ENCODE measurements around the gene SLC22A3. TPM values are rescaled to one million over a fixed set of nuclear protein-coding genes. Genes with fewer than 3 reads are reported as not detected.

The SLC22A3 gene
- total and polyA plus RNA-seq, 2 of the 13 experiments (the other 11 are each of a cell fraction or from before 2014, with no cell fraction given), result 12.0 to 31.5 TPM

DNA sequence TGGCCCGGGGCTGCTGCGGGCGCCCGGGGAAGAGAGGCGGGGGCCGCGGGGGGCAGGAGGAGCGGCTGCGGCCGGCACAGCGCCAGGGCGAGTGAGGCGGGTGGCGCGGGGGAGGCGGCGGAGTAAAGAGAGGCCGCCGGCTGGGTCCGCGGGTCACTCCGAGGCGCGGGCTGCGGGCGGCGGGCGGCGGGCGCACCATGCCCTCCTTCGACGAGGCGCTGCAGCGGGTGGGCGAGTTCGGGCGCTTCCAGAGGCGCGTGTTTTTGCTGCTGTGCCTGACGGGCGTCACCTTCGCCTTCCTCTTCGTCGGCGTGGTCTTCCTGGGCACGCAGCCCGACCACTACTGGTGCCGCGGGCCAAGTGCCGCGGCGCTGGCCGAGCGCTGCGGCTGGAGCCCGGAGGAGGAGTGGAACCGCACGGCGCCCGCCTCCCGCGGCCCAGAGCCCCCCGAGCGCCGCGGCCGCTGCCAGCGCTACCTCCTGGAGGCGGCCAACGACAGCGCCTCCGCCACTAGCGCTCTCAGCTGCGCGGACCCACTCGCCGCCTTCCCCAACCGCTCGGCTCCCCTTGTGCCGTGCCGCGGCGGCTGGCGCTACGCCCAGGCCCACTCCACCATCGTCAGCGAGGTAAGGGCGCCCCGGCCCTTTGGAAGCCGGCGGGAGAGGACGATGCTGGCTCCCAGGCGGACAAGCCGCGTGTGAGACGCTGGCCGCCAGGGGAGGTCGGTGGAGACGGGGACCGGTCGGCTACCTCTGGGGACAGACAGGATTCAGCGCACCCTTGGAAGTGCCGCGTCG is at the start of gene SLC22A3 (continued):
- TF ChIP-seq, protein P1, sequence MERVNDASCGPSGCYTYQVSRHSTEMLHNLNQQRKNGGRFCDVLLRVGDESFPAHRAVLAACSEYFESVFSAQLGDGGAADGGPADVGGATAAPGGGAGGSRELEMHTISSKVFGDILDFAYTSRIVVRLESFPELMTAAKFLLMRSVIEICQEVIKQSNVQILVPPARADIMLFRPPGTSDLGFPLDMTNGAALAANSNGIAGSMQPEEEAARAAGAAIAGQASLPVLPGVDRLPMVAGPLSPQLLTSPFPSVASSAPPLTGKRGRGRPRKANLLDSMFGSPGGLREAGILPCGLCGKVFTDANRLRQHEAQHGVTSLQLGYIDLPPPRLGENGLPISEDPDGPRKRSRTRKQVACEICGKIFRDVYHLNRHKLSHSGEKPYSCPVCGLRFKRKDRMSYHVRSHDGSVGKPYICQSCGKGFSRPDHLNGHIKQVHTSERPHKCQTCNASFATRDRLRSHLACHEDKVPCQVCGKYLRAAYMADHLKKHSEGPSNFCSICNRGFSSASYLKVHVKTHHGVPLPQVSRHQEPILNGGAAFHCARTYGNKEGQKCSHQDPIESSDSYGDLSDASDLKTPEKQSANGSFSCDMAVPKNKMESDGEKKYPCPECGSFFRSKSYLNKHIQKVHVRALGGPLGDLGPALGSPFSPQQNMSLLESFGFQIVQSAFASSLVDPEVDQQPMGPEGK (CRISPR knock-in tag; IDR thresholded peaks at IDR 0.05), result peak; percentile 70
- TF ChIP-seq ZNF441 (CRISPR knock-in tag; IDR thresholded peaks at IDR 0.05; ENCODE audit: borderline replicate concordance), result peak; percentile 98
- TF ChIP-seq SMAD1 (CRISPR knock-in tag; IDR thresholded peaks at IDR 0.05; ENCODE audit: borderline replicate concordance, low read depth), result 0 out of 2 replicates have a peak, but pooled peaks have one; percentile 91
- TF ChIP-seq ZNF616 (CRISPR knock-in tag; IDR thresholded peaks at IDR 0.05; ENCODE audit: low read depth), result peak; percentile 52; the same call in 1 of the 2 replicates
- no peak for TF ChIP-seq REL (CRISPR knock-in tag; conservative IDR thresholded peaks at IDR 0.05)
- TF ChIP-seq, protein P2, sequence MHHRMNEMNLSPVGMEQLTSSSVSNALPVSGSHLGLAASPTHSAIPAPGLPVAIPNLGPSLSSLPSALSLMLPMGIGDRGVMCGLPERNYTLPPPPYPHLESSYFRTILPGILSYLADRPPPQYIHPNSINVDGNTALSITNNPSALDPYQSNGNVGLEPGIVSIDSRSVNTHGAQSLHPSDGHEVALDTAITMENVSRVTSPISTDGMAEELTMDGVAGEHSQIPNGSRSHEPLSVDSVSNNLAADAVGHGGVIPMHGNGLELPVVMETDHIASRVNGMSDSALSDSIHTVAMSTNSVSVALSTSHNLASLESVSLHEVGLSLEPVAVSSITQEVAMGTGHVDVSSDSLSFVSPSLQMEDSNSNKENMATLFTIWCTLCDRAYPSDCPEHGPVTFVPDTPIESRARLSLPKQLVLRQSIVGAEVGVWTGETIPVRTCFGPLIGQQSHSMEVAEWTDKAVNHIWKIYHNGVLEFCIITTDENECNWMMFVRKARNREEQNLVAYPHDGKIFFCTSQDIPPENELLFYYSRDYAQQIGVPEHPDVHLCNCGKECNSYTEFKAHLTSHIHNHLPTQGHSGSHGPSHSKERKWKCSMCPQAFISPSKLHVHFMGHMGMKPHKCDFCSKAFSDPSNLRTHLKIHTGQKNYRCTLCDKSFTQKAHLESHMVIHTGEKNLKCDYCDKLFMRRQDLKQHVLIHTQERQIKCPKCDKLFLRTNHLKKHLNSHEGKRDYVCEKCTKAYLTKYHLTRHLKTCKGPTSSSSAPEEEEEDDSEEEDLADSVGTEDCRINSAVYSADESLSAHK (CRISPR knock-in tag; IDR thresholded peaks at IDR 0.05; ENCODE audit: borderline replicate concordance), result 0 out of 2 replicates have a peak, but pooled peaks have one; percentile 73
- no peak for TF ChIP-seq YEATS2 (CRISPR knock-in tag; IDR thresholded peaks at IDR 0.05; ENCODE audit: borderline replicate concordance)
- TF ChIP-seq RFXAP (CRISPR knock-in tag; IDR thresholded peaks at IDR 0.05; ENCODE audit: borderline replicate concordance), result no peak
- no peak for TF ChIP-seq ZNF550 (CRISPR knock-in tag; IDR thresholded peaks at IDR 0.05; ENCODE audit: borderline replicate concordance)
- no peak for TF ChIP-seq ZNF530 (CRISPR knock-in tag; IDR thresholded peaks at IDR 0.05; ENCODE audit: low read depth)
- no peak for TF ChIP-seq NCOA5 (CRISPR knock-in tag; IDR thresholded peaks at IDR 0.05)
- 0 out of 2 replicates have a peak, but pooled peaks have one; percentile 67 for TF ChIP-seq ERF (CRISPR knock-in tag; IDR thresholded peaks at IDR 0.05)
- no peak for TF ChIP-seq SRSF9 (IDR thresholded peaks at IDR 0.05; ENCODE audit: borderline replicate concordance, insufficient read depth, low read depth, low read length, poor library complexity, severe bottlenecking)
- no peak for TF ChIP-seq ZNF354B (CRISPR knock-in tag; IDR thresholded peaks at IDR 0.05)
- TF ChIP-seq AKAP8 (CRISPR knock-in tag; IDR thresholded peaks at IDR 0.05), result 0 out of 2 replicates have a peak, but pooled peaks have one; percentile 62
- no peak for TF ChIP-seq TEAD3 (CRISPR knock-in tag; optimal IDR thresholded peaks at IDR 0.05; ENCODE audit: borderline replicate concordance)
- no peak for TF ChIP-seq HOXD1 (CRISPR knock-in tag; IDR thresholded peaks at IDR 0.05)
- no peak; the same call in 1 of the 2 replicates for TF ChIP-seq ZMAT3 (CRISPR knock-in tag; conservative IDR thresholded peaks at IDR 0.05)
- no peak; the same call in 1 of the 2 replicates for TF ChIP-seq BORCS8-MEF2B (CRISPR knock-in tag; IDR thresholded peaks at IDR 0.05)
- no peak for TF ChIP-seq SP140L (CRISPR knock-in tag; IDR thresholded peaks at IDR 0.05; ENCODE audit: borderline replicate concordance)
- TF ChIP-seq, protein P3, sequence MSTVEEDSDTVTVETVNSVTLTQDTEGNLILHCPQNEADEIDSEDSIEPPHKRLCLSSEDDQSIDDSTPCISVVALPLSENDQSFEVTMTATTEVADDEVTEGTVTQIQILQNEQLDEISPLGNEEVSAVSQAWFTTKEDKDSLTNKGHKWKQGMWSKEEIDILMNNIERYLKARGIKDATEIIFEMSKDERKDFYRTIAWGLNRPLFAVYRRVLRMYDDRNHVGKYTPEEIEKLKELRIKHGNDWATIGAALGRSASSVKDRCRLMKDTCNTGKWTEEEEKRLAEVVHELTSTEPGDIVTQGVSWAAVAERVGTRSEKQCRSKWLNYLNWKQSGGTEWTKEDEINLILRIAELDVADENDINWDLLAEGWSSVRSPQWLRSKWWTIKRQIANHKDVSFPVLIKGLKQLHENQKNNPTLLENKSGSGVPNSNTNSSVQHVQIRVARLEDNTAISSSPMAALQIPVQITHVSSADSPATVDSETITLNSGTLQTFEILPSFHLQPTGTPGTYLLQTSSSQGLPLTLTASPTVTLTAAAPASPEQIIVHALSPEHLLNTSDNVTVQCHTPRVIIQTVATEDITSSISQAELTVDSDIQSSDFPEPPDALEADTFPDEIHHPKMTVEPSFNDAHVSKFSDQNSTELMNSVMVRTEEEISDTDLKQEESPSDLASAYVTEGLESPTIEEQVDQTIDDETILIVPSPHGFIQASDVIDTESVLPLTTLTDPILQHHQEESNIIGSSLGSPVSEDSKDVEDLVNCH (CRISPR knock-in tag; IDR thresholded peaks at IDR 0.05), result no peak
- no peak for TF ChIP-seq DNMT3B (CRISPR knock-in tag; conservative IDR thresholded peaks at IDR 0.05)
- TF ChIP-seq ARNT2 (CRISPR knock-in tag; IDR thresholded peaks at IDR 0.05; ENCODE audit: low read depth), result no peak
- TF ChIP-seq KMT2B (CRISPR knock-in tag; IDR thresholded peaks at IDR 0.05), result no peak

Data from HepG2 (cell line).